Occipital lobe (tissue), 2 donors: ENCODE data around the gene CADPS. TPM values are rescaled to one million over a fixed set of nuclear protein-coding genes. Genes with fewer than 3 reads are reported as not detected.

ENCODE experiments used
- DNase-seq: peaks from one replicate; lab custom pipeline; 2025; lab: John Stamatoyannopoulos, UW
- total RNA-seq: library from RNA; depleted of rRNA; stranded (reverse); fragments of >200 nt; gene quantifications from one replicate; pipeline ENCODE4 v1.2.3, GENCODE V29; 2014

Gene CADPS
- total RNA-seq, 1 donor from 2014 or later, result 206 TPM

DNA sequence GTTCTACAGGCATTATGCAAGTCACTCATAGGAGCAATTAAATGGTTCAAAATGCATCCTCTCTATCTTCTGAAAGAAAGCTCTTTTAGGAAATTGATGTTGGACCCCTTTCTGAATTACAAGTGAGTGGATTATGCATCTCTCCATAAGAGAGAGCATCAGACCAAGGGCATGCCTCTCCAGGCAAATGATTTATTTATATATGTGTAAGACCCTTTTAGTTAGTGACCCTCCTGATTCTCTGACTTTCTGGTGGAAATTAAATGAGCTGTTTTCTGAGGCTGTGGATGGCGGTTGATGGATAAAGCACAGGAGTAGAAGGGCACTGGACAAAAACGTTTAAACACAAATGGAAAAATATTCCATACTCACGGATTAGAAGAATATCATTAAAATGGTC, 62.6 kb downstream of the CADPS start:
- DNase-seq, result no peak

DNA sequence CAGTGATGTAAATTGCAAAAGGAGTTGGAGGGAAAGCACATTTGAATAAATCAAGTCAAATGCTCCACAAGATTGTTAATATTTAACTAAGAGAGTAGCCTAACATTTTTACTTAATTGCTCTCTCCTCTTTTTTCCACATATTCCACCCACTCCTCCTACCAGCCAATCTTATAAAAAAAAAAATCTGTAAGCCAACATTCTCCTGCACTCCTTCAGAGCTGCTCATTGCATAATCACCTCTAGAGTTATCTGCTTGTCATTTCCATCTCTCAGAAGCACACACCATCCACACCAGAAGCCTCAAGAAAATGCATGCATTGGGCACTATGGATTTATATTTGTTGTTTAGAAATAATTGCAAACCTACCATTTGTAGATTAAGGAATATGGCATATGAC, 64.1 kb downstream of the CADPS start:
- DNase-seq, result no peak

DNA sequence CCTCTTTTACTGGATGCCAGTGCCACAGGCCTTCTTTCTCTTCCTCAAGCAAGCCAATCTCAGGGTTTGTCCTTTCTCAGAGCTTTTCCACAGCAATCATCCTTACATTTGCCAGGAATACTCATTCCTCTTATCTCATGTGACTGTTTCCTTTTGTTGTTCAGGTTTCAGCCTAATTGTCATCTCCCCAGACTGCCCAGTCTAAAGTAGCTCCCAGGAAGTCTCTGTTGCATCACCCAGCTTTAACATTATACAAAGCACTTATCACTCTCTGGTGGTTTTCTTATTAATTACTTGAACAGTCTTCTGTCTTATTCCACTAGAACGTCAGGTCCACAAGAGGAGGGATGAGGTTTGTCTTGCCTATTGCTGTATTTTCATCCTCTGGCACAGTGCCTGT, 65.8 kb downstream of the CADPS start:
- DNase-seq, result no peak

DNA sequence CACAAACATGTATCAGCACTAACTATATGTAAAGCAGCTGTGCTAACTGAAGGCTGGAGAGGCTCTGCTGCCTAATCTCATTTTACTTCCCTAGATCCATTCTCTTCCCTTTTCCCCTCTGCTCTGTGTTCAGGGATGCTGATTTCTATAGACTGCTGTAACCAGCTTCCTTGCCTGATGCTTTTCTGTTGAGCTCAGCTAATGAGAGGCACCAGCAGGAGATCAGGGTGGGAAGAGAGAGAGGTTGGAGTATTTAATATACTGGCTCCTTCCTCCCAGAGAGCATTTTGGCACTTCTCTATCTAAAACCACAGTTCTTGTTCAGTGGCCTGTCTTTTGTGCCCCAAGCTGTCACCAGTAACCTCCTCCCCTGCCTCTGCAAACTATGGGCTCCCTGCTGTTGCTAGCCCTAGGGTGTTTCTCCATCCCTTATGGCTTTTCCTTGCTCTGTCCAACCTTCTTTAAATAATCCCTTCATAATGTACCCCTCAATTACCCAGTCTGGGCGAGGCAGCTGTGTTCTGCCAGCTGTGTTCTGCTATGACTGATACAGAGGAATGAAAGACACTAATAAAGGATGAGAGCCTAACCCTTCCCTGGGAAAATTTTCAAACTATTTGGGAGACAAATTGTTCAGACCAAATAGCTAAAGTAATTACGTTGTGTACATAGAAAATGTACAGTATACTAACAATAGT, 69.5 kb downstream of the CADPS start:
- no peak for DNase-seq

DNA sequence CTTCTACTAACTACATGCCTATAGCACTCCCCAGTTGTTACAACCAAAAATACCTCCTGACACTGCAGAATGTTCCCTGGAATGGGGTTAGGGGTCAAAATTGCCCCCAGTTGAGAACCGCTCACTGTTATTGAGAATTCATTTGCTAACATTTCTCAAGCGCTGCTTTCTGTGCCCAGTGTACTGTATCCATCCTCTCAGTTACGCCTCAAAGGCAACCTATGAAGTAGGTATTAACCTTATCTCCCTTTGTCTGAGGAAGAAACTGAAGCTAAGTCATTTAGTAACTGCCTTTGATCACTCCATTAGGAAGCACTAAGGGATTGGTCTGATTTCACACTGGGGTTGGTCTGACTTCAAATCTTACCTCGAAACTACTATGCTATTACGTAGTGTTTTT, 70.1 kb downstream of the CADPS start:
- DNase-seq, result no peak

DNA sequence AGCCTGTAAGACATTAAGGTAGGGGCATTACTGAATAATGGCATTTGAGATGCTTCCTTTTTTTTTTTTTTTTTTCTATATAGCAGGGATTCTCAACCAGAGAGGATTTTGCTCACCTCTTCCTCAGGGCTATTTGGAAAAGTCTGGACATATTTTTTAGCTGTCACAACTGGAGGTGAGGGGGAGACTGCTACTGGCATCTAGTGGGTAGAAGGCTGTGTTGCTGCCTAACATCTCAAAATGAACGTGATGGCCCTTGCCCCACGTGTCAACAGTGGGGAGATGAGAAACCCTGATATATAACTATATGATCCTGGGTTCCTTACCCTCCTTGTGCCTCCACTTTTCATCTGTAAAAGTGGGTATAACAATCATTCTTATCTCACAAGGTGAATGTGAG, 71.9 kb downstream of the CADPS start:
- DNase-seq, result no peak

DNA sequence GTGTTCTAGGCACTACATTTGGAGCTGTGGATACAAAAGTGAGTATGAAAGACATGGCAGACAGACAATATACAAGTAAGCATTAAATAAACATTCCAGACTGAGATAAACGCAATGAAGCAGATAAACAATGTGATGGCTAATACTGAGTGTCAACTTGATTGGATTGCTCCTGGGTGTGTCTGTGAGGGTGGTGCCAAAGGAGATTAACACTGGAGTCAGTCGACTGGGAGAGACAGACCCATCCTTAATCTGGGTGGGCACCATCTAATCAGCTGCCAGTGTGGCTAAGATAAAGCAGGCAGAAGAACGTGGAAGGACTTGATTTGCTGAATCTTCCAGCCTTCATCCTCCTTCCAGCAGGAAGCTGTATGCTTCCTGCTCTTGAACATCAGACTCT, 77.2 kb downstream of the CADPS start:
- DNase-seq, result no peak

DNA sequence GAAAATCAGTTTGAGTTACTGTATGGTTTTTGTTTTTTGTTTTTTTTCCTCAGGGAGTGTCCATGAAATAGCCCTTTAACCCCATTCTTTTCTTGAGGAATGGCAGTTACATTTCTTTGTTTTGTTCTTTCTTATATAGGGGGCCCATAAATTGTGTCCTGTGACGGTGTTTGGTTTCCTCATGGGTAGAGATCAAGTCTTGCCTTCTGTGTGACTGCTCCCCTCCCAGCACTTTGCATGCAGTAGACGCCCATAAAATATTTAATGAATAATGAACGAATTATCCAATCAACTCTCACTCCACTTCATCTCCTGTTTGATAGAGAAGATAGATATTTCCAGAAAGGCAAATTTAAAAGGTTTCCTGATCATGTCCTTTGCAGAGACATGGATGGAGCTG, 78.1 kb downstream of the CADPS start:
- no peak for DNase-seq

DNA sequence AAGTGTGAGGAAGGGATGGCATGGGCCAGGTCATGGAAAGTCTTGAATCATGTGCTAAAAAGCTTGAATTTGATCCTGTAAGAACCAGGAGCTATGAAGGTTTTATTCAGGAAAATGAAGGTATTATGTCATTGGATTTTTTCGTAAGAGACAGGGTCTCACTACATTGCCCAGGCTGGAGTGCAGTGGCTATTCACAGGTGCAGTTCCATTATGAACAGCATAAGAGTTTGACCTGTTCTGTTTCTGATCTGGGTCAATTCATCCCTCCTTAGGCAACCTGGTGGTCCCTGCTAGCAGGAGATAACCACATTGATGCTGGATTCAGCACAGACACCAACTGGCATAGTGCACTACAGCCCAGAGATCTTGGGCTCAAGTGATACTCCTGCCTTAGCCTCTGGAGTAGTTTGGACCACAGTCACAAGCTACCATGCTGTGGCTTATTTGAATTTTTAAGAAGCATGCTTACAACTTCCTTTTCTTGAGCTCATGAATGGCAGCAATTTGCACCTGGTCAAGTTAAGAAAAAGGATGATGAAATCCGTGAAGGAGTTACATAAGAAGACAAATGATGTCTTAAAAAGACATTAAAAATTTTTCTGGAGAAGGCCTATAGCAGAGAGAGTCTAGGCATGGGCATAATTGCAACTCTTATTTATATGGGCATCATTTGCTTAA, 79.1 kb downstream of the CADPS start:
- no peak for DNase-seq

DNA sequence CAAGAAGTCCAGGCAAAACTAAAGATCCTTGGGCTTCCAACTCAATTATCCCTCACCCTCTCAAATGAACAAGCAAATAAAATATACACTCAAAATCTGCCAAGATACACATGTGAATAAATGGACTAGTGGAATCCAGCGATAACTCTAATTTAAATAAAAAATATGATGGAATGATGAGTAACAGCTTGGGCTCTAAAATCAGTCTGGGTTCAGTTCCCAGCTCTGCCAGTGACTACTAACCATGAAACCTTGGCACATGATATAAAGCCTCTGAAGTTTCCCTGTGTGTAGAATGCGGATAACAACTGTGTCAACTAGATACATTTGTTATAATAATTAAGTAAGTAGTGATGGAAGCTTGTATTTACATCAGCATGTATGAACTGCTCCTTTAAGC, 81.3 kb downstream of the CADPS start:
- DNase-seq, result no peak

DNA sequence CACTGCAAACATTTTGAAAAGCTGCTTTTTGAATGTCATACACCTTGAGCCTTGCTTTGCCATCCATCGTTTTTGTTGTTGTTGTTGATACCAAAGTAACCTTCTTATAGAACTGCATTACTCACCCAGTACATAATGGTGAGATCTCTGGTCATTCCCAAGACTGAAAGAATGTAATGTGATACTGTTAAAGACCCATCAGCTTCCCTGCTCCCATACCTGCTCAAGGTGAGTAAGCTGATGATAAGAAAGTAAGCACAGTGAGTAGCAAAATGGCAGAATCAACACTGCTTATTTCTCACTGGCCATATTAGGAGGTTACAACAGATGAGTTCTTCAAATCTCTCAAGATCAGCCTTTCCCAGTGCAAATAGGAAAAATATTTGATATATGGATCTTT, 89.8 kb downstream of the CADPS start:
- DNase-seq, result no peak

DNA sequence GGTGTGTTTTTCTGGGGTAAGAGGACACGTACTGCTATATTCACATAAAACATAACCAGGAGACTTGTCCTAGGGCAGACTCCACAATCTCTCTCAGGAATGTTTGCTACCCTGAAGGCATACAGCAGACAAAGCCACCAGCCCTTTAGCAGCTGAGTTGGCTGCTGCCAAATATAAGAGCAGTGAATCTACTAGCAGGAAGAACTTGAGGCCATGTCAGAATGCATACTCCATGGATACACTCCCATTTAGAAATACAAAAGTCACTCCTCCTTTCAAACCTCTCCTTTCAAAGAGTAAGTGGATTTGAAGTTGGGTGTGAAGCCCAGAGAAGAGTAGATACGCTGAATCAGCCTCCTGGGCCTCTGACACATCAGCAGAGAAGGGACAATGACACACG, 94.1 kb downstream of the CADPS start:
- no peak for DNase-seq

DNA sequence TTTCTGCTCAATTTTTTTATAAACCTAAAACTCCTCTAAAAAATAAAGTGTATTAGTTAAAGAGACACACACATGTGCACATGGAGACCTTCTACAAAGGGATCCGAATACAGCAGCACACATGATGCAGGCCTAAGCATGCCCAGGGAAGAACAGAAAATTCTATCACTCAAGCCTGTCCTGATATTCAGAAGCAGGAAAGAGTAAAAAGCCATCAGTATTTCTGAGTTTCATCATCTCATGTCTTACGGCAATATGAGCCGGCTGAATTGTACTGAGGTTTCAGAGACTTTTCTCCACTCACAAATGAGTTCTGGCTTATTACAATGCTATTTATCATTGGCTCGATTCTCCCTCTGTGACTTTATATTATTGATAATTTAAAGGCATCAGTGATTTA, 97.5 kb downstream of the CADPS start:
- no peak for DNase-seq

DNA sequence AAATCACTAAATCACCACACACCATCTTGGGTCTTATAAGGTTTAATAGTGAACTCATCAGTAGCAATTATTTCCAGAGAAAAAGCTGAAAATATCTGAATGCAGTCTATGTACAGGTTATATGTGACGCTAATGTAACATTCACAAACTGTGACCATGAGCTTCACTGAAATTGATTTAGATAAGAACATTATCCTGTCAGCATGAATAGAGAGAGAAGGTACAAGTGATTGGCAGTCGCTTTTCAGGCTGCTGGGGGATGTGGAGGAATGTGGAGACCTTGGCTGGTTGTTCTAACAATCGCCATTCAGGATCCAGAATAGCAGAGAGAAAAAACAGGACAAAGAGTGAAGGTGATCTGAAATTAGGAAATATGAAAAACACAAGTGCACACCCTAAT, 98.1 kb downstream of the CADPS start:
- no peak for DNase-seq

DNA sequence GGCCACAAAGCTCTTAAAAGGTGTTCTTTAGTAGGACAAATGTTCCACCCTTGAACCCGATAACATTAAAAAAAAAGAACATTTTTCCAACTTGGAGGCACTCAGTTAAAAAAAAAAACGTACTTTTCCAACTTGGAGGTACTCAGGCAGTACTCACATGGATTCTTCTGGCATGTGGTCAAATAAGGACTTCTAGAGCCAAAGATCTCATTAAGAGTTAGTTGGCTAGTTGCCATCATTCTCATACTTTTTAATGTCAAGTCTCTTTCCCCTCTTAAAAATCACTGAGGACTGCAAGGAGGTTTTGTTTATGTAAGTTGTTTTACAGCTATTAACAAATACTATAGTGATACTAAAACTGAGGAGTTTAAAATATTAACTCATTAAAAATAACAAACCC, 101.0 kb downstream of the CADPS start:
- no peak for DNase-seq

DNA sequence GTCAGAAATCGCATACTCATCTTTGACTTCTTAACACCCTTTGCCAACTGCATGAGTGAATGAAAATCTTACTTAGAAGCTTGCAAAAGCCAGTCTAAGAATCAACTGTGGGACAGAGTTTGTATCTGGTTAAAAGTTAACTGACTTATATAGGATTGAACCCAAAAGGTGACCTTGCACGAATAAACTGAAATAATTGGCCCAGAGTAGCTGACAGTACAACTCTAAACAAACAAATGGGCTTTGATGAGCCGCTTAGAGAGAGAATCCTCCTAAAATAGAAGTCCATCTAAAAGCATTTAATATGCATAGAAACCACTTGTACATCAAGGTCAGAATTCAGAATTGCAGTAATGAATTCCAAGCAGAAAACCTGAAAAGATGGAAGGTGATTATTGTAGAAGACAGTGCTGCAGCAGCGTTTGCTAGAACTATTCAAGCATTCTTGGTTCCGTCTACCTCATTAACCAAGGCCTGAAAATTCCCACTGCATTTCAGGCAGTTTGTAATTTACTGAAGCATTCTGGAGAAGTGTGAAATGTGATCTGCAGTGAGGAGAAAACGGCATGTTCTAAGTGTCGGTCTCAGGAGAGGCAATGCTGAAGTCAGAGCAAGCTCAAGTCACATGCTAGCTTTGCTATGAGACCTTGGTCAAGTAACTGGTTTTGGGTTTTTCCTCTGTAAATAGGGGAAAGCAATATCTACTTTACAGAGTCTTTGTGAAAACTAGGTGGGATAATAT, 103.7 kb downstream of the CADPS start:
- no peak for DNase-seq

DNA sequence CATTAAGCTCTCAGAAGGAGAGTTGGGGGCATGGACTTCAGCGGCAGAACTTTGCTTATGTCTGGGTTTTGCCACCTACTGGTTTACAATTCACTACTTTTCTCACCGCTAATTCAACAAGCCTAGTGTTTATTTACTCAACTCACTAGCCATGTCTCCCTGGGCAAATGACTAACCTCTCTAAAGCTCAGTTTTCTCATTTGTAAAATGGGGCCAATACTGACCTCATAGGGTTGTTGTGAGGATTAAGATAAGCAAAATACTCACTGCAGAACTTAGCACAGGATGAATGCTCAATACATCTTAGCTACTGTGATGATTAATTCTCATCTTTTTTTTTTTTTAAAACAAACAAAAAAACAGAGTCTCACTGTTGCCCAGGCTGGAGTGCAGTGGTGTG, 106.3 kb downstream of the CADPS start:
- no peak for DNase-seq

DNA sequence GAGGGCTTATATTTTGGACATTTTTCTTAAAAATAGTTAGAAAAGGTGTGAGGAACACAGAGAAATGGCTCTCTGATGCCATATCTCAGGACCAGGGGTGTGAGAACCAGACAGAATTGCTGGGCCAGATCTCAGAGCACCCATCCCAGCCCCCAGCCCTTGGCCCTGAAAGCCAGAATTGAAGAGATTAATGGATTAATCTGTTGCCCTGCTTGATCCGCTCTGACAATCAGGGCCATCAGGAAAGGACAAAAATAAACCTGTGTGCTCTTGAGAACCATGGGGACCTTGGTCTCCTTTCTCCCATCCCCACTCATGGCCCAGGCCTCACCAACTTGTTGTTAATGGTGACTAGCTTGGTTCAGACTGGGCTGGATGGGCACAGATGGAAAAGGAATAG, 113.5 kb downstream of the CADPS start:
- DNase-seq, result no peak

DNA sequence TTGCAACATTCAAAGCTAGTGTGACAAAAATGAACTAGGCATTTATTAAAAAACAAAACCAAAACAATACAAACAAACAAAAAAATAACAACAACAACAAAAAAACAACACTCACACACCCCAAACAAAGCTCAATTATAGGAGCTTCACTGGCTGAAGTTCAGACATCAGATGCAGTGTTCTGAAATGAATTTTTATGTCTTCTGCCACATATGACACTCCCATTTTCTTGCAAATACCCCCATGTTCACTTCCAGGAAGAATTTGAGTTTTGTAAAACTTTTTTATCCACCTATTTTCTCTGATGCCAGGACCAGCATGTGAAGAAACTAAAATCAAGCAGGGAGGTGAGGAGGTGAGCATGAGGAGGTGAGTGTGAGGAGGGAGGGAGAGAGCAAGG, 113.9 kb downstream of the CADPS start:
- DNase-seq, result no peak

DNA sequence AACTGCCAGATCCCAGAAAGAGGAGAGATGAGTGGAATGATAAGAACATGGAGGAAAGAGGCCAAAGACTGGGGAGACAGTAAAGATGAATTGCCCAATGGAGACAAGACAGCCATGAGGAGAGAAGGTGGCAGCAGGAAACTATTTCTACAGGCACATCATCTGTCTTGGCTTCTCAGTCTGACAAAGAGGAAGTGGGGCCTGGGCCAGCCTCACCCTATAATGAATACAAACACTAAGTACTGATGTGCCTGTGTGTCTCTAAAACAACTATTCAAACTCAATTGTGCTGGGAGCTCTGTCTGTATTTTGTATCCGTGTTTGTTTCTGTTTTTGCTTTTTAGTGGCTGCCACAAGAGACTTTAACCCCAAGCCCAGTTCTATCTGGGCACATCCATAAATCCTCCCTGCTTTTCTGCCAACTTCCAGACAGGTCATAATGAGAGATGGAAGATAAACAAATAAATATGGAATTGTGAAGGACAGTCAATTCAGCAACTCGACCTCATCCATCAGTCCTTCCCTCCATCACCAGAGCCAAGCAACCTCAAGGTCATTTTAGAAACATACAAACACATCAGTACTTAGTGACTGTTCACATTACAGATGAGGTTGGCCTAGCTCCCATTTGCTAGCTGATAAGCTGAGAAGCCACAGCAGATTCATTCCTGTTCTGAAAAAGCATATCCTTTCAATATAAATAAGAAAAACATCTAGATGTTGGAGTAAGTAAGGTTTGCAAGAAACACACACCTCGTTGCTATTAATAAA, 116.7 kb downstream of the CADPS start:
- no peak for DNase-seq

DNA sequence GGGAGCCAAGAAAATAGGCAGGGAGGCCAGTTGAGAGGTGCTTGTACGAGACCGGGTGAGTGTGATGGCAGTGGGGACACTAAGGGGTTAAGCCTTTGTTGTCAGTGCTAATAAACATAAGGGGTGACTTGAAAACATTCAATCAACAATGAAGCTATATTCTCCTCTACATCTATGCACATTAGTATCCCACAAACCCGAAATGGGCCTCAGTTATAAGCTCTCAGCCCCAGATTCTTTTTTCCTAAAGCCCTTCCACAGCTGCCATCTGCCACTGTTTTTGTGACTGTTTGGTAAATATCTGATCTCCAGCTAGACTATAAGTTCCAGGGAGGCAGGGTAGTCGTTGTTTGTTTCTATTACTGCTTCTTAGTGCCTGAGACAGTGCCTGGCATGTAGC, 118.2 kb downstream of the CADPS start:
- no peak for DNase-seq

DNA sequence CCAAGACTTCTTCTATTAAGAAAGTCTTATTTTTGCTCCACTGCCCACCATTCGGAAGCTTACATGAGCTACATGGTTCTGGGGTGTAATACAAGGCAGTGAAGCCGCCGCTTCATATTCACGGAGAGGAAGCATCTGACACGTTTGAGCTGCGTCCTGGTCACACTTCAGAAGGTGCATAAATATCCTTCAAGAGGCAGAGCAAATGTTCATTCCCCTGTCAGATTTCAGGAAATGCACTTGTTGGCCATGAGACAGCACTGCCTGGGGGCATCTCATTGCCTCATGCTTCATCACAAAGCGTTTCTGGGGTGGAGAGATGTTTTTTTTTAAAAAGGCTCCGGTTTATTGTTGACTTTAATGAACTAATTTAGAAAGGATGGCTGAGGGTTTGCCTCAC, 119.9 kb downstream of the CADPS start:
- no peak for DNase-seq
